GM18867 (cell line): ENCODE measurements around the gene PRSS38.
A peak's percentile ranks its signal among the peaks of the same experiment; 100 is the strongest.

Source experiments
- ATAC-seq: cut with Tn5 transposase; IDR thresholded peaks from one replicate; pipeline ENCODE4 v1.9.1; 2021; ENCODE audit warnings: mild to moderate bottlenecking, moderate library complexity; ENCODE audit not compliant: unreplicated experiment

The PRSS38 gene

GRCh38 chr1:227778401-227778947, 37.0 kb upstream of the PRSS38 start:
- no peak for ATAC-seq

GRCh38 chr1:227779021-227779441, 36.4 kb upstream of the PRSS38 start:
- ATAC-seq = no peak

- no peak for ATAC-seq
Observed at GRCh38 chr1:227779685-227780084, 35.8 kb upstream of the PRSS38 start.

- ATAC-seq = no peak
Observed at GRCh38 chr1:227780101-227781044, 35.1 kb upstream of the PRSS38 start.

- no peak for ATAC-seq
Observed at GRCh38 chr1:227781314-227781930, 34.1 kb upstream of the PRSS38 start.

GRCh38 chr1:227782226-227782625, 33.2 kb upstream of the PRSS38 start:
- no peak for ATAC-seq

- ATAC-seq = no peak
Observed at GRCh38 chr1:227785094-227785804, 30.2 kb upstream of the PRSS38 start.

GRCh38 chr1:227785805-227786671, 29.4 kb upstream of the PRSS38 start:
- ATAC-seq = no peak

- no peak for ATAC-seq
Observed at GRCh38 chr1:227786673-227787512, 28.6 kb upstream of the PRSS38 start.

GRCh38 chr1:227787513-227788270, 27.8 kb upstream of the PRSS38 start:
- peak; percentile 90 for ATAC-seq

- peak; percentile 66 for ATAC-seq
Observed at GRCh38 chr1:227788271-227789083, 27.0 kb upstream of the PRSS38 start.

- ATAC-seq = no peak
Observed at GRCh38 chr1:227789084-227790033, 26.1 kb upstream of the PRSS38 start.

GRCh38 chr1:227790034-227790400, 25.5 kb upstream of the PRSS38 start:
- ATAC-seq = no peak

- no peak for ATAC-seq
Observed at GRCh38 chr1:227790868-227791267, 24.6 kb upstream of the PRSS38 start.

- no peak for ATAC-seq
Observed at GRCh38 chr1:227791425-227792143, 23.9 kb upstream of the PRSS38 start.
